Kidney epithelial cell (primary cell): ENCODE data around the gene CELSR2. TPM values are rescaled to one million over a fixed set of nuclear protein-coding genes. Genes with fewer than 3 reads are reported as not detected.

Experiments used
- DNase-seq: peaks from one replicate; pipeline ENCODE4 v3.0.0-alpha.2; 2010; ENCODE audit warnings: low read depth
- H3K27me3 ChIP-seq: 2 replicates; pipeline ENCODE4 v1.6.0; 2011; ENCODE audit warnings: low read length; ENCODE audit not compliant: control insufficient read depth, insufficient read depth
- H3K36me3 ChIP-seq: 2 replicates; pipeline ENCODE4 v1.5.1; 2011; ENCODE audit warnings: low read length; ENCODE audit not compliant: control insufficient read depth, insufficient read depth
- H3K4me3 ChIP-seq: 2 replicates; pipeline ENCODE4 v1.5.1; 2011; ENCODE audit warnings: low read depth, mild to moderate bottlenecking, control low read depth, low read length
- CTCF ChIP-seq: IDR thresholded peaks from 2 replicates; pipeline ENCODE4 v1.5.1; 2011; ENCODE audit warnings: mild to moderate bottlenecking, moderate library complexity, low read length, control low read depth, inconsistent platforms; ENCODE audit not compliant: insufficient read depth, poor library complexity, severe bottlenecking
- total RNA-seq: library from RNA; depleted of rRNA; stranded (reverse); fragments of >200 nt; gene quantifications from 2 replicates; pipeline ENCODE4 v1.2.3, GENCODE V29; 2015

Gene CELSR2
- total RNA-seq, 1 donor from 2014 or later, result 18.1 TPM

GRCh38 chr1:109247401-109248365 is 1.7 kb upstream of the CELSR2 start:
- TF ChIP-seq CTCF, result no peak
- H3K27me3 ChIP-seq, result no peaks in the 10 kb centered on the region
- H3K36me3 ChIP-seq, result no peaks in the 10 kb centered on the region
- no peak for DNase-seq
- H3K4me3 ChIP-seq, result no peak overlapping the region

- no peak for DNase-seq
- Histone ChIP-seq H3K36me3 (no peaks in the 10 kb centered on the region), H3K27me3 (no peaks in the 10 kb centered on the region), H3K4me3 (no peak overlapping the region)
- TF ChIP-seq CTCF, result no peak
Measured at GRCh38 chr1:109248444-109248796, 919 bp upstream of the CELSR2 start.

- DNase-seq, result no peak
- H3K4me3 ChIP-seq, result peak overlapping the region; percentile 57
- no peak for TF ChIP-seq CTCF
- no peaks in the 10 kb centered on the region for H3K36me3 ChIP-seq
- H3K27me3 ChIP-seq, result no peaks in the 10 kb centered on the region
Measured at GRCh38 chr1:109249654-109250401, 489 bp downstream of the CELSR2 start.

GRCh38 chr1:109250454-109251276 is 1.3 kb downstream of the CELSR2 start:
- H3K36me3 ChIP-seq, result no peaks in the 10 kb centered on the region
- no peak for TF ChIP-seq CTCF
- no peak for DNase-seq
- H3K4me3 ChIP-seq, result peak overlapping the region; percentile 57
- H3K27me3 ChIP-seq, result no peaks in the 10 kb centered on the region

- Histone ChIP-seq H3K27me3 (no peaks in the 10 kb centered on the region), H3K36me3 (no peaks in the 10 kb centered on the region), H3K4me3 (no peak overlapping the region)
- TF ChIP-seq CTCF, result no peak
- no peak for DNase-seq
Measured at GRCh38 chr1:109251277-109252166, 2.2 kb downstream of the CELSR2 start.
